ENCODE data around the gene GUCY2D.
"Not testable (repeated sequence)": the region's sequence is repeated elsewhere in the genome, so short reads cannot be mapped to it uniquely, and the experiment has no call there.

The GUCY2D gene

GRCh38 chr17:8060274-8060673, 57.9 kb downstream of the GUCY2D start:
- DNase-seq (ENCODE audit: low read depth, low spot score), result no peak

GRCh38 chr17:8061851-8062250, 59.4 kb downstream of the GUCY2D start:
- not testable (repeated sequence) for DNase-seq (ENCODE audit: low read depth, low spot score)

More at GRCh38 chr17:8060274-8060673, 57.9 kb downstream of the GUCY2D start:
- no peak overlapping the region for H3K27ac ChIP-seq

GRCh38 chr17:8062435-8062806, 60.0 kb downstream of the GUCY2D start:
- no peak for DNase-seq (ENCODE audit: low read depth, low spot score)
- no peak overlapping the region for H3K27ac ChIP-seq

More at GRCh38 chr17:8061851-8062250, 59.4 kb downstream of the GUCY2D start:
- not testable (repeated sequence) for H3K27ac ChIP-seq

GRCh38 chr17:8062807-8063483, 60.5 kb downstream of the GUCY2D start:
- no peak for DNase-seq (ENCODE audit: low read depth, low spot score)
- H3K27ac ChIP-seq, result no peak overlapping the region

GRCh38 chr17:8063761-8064534, 61.5 kb downstream of the GUCY2D start:
- no peak for DNase-seq (ENCODE audit: low read depth, low spot score)
- no peak overlapping the region for H3K27ac ChIP-seq

- no peak overlapping the region for H3K27ac ChIP-seq
These were observed 62.2 kb downstream of the GUCY2D start for GRCh38 chr17:8064561-8065019.

GRCh38 chr17:8066841-8067775, 64.7 kb downstream of the GUCY2D start:
- no peak overlapping the region for H3K27ac ChIP-seq
- DNase-seq (ENCODE audit: low read depth, low spot score), result no peak

More at GRCh38 chr17:8064561-8065019, 62.2 kb downstream of the GUCY2D start:
- DNase-seq (ENCODE audit: low read depth, low spot score), result no peak

GRCh38 chr17:8067806-8068205, 65.4 kb downstream of the GUCY2D start:
- no peak for DNase-seq (ENCODE audit: low read depth, low spot score)
- no peak overlapping the region for H3K27ac ChIP-seq

- no peak overlapping the region for H3K27ac ChIP-seq
- DNase-seq (ENCODE audit: low read depth, low spot score), result no peak
These were observed 66.5 kb downstream of the GUCY2D start for GRCh38 chr17:8068736-8069586.

- no peak overlapping the region for H3K27ac ChIP-seq
- no peak for DNase-seq (ENCODE audit: low read depth, low spot score)
These were observed 67.1 kb downstream of the GUCY2D start for GRCh38 chr17:8069587-8069860.
